ENCODE data around the gene WT1. TPM values are rescaled to one million over a fixed set of nuclear protein-coding genes. Genes with fewer than 3 reads are reported as not detected.
A peak's percentile ranks its signal among the peaks of the same experiment; 100 is the strongest.

WT1 gene
- total and polyA plus RNA-seq, 2 of the 8 experiments (the other 6 are each of a cell fraction or from before 2014, with no cell fraction given): 0.05 to 0.17 TPM

DNA sequence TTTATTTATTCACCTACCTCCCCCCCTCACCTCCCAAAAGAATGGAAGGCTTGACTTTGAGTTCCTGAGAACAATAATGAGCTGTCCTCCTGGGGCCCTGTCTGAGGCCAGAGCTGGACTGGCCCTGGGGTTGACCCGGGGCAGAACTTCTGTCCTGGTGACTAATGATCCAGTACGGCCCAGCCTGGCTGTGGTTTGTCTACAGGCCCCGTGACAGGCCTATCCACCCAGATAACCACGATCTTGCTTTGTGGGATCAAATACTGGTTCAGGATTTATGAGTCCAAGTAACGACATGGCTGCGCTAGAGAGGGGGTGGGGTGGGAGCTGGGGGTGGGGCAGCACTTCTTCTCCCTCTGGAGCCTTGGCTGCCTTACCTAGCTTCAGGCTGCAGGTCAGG is 81.5 kb downstream of the WT1 start:
- H3K4me1 ChIP-seq (replicated peaks in 1 of 4; ENCODE audit: control insufficient read depth in 3 of 4, insufficient read depth in 4 of 4, low read length in 3 of 4): no peaks in the 10 kb centered on the region
- POLR2A ChIA-PET (ENCODE audit: partially characterized antibody): no interaction called here
- CTCF ChIA-PET (ENCODE audit: partially characterized antibody): interaction anchor here (0.7 to 1.4 kb wide), 2 partner anchors 19 to 21 kb away, joined by 3 read pairs; no protein-coding TSS in a partner anchor
- no peak for TF ChIP-seq CHD1 (IDR thresholded peaks at IDR 0.05; ENCODE audit: low read depth, low read length)
- TF ChIP-seq HDAC6 (IDR thresholded peaks at IDR 0.05; ENCODE audit: low read depth, low read length): no peak
- TF ChIP-seq SIX5 (IDR thresholded peaks at IDR 0.05; ENCODE audit: low read depth, low read length): no peak
- TF ChIP-seq NRF1 (IDR thresholded peaks at IDR 0.05; ENCODE audit: low read depth, low read length): no peak
- no peak for TF ChIP-seq FOSL1 (IDR thresholded peaks at IDR 0.05; ENCODE audit: insufficient read depth, low read depth, low read length)
- no peak for TF ChIP-seq RAD21 (IDR thresholded peaks at IDR 0.05 in 1 of 2, conservative IDR thresholded peaks at IDR 0.05 in 1 of 2; ENCODE audit: low read depth in 2 of 2, low read length in 2 of 2)
- TF ChIP-seq, protein P1, sequence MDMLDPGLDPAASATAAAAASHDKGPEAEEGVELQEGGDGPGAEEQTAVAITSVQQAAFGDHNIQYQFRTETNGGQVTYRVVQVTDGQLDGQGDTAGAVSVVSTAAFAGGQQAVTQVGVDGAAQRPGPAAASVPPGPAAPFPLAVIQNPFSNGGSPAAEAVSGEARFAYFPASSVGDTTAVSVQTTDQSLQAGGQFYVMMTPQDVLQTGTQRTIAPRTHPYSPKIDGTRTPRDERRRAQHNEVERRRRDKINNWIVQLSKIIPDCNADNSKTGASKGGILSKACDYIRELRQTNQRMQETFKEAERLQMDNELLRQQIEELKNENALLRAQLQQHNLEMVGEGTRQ (IDR thresholded peaks at IDR 0.05; ENCODE audit: low read length): no peak
- no peak for TF ChIP-seq TBP (IDR thresholded peaks at IDR 0.05; ENCODE audit: low read depth, low read length)
- no peak for TF ChIP-seq GABPA (IDR thresholded peaks at IDR 0.05; ENCODE audit: borderline replicate concordance, insufficient read depth, low read length)
- TF ChIP-seq TAF7 (optimal IDR thresholded peaks at IDR 0.05; ENCODE audit: borderline replicate concordance, low read depth, low read length): no peak
- TF ChIP-seq RBBP5 (IDR thresholded peaks at IDR 0.05; ENCODE audit: borderline replicate concordance, low read depth, low read length): no peak
- TF ChIP-seq BACH1 (IDR thresholded peaks at IDR 0.05; ENCODE audit: low read length): no peak
- no peak for TF ChIP-seq SP1 (IDR thresholded peaks at IDR 0.05; ENCODE audit: low read depth, low read length)

More for the DNA sequence above, 81.5 kb downstream of the WT1 start:
- no peak overlapping the region for H3K18ac ChIP-seq (ENCODE audit: extremely low read depth, low read length)
- H3K4ac ChIP-seq (replicated peaks; ENCODE audit: insufficient read length, low read depth, low read length): no peak overlapping the region
- H3K79me2 ChIP-seq (ENCODE audit: control insufficient read depth in 1 of 2, insufficient read depth in 2 of 2, low read length in 2 of 2): no peaks in the 10 kb centered on the region
- H2BK120ac ChIP-seq (replicated peaks; ENCODE audit: low read depth, low read length): no peak overlapping the region
- H2BK15ac ChIP-seq (ENCODE audit: low read length): no peak overlapping the region
- 0 out of 2 replicates have a peak overlapping the region, but pooled peaks have one; percentile 53 for H2AFZ ChIP-seq (ENCODE audit: low read length)
- H3K79me1 ChIP-seq (ENCODE audit: low read depth, low read length): no peaks in the 10 kb centered on the region
- H3K9me3 ChIP-seq (ENCODE audit: insufficient read depth in 2 of 2, low read depth in 1 of 2, low read length in 1 of 2): no peaks in the 10 kb centered on the region
- H3K9ac ChIP-seq (replicated peaks in 1 of 4; ENCODE audit: extremely low read depth in 1 of 4, low read depth in 3 of 4, low read length in 3 of 4): no peak overlapping the region
- H3K23ac ChIP-seq (ENCODE audit: insufficient read length): no peak overlapping the region
- H4K91ac ChIP-seq (replicated peaks; ENCODE audit: insufficient read length, low read length): no peak overlapping the region
- no peak overlapping the region for H4K5ac ChIP-seq (ENCODE audit: insufficient read length, low read depth, low read length)
- no peak overlapping the region for H2BK5ac ChIP-seq (ENCODE audit: low read depth, low read length)
- no peaks in the 10 kb centered on the region for H3K23me2 ChIP-seq (ENCODE audit: low read depth, low read length)
- no peak overlapping the region for H4K8ac ChIP-seq (ENCODE audit: extremely low read depth, insufficient read depth, low read length)
- H2BK12ac ChIP-seq (ENCODE audit: low read depth, low read length): no peak overlapping the region
- no peaks in the 10 kb centered on the region for H4K20me1 ChIP-seq (replicated peaks in 1 of 2; ENCODE audit: control insufficient read depth in 1 of 2, insufficient read depth in 2 of 2, low read length in 2 of 2)
- no peak overlapping the region for H3K4me2 ChIP-seq (ENCODE audit: insufficient read depth in 1 of 2, low read depth in 2 of 2, low read length in 2 of 2)
- no peaks in the 10 kb centered on the region for H3K36me3 ChIP-seq (ENCODE audit: control insufficient read depth in 2 of 4, insufficient read depth in 4 of 4, low read length in 3 of 4)
- FAIRE-seq (no peak), DNase-seq (ENCODE audit: low read depth in 1 of 2, low spot score in 2 of 2) (no peak)
- H3K27me3 ChIP-seq (replicated peaks in 1 of 4; ENCODE audit: control insufficient read depth in 3 of 4, extremely low read depth in 1 of 4, insufficient read depth in 3 of 4, low read length in 3 of 4): peaks cover 0 to 1% (median 0%) of the 10 kb centered on the region in 4 experiments; a peak in 1 of 7 replicates
- H2AK5ac ChIP-seq (ENCODE audit: low read depth, low read length): no peak overlapping the region
- no peak overlapping the region for H3K27ac ChIP-seq (ENCODE audit: low read depth, low read length)
- H3K56ac ChIP-seq (replicated peaks; ENCODE audit: insufficient read length, low read depth, low read length): no peak overlapping the region
- WGBS, 2 experiments (ENCODE audit: extremely low coverage in 1 of 2, insufficient coverage in 1 of 2, insufficient read length in 1 of 2, insufficient replicate concordance in 2 of 2, low coverage in 1 of 2, low lambda C conversion rate in 2 of 2, missing lambda C conversion rate in 1 of 2): 86% methylated on average over 6 of the region's 6 CpGs; no CpG with 5 or more reads in 1 of the 2 experiments
- no peak overlapping the region for H3K14ac ChIP-seq (ENCODE audit: insufficient read length)
- no peak overlapping the region for H3K4me3 ChIP-seq (ENCODE audit: extremely low read depth in 1 of 4, insufficient read depth in 2 of 4, low read depth in 3 of 4, low read length in 4 of 4)
- H2BK20ac ChIP-seq (ENCODE audit: low read length): no peak overlapping the region

Data from H1 (cell line).